Transverse colon (tissue), 4 donors: Measurements from ENCODE around the gene NYNRIN.

Experiments
- CTCF ChIP-seq, 5 experiments: fragments of 200-600 bp in 3 of 5; fragments of 450-650 bp in 2 of 5; sonication (generic) in 3 of 5; IDR thresholded peaks; 1 replicate in 2 of 5; 2 replicates in 3 of 5; pipeline ENCODE4 v1.5.1; 2016 to 2017; ENCODE audit warnings: antibody characterized with exemption in 5 of 5, inconsistent platforms in 3 of 5, mild to moderate bottlenecking in 2 of 5, moderate library complexity in 1 of 5
- POLR2A ChIP-seq: fragments of 450-650 bp; IDR thresholded peaks from one replicate; pipeline ENCODE4 v1.6.1; 2016; ENCODE audit warnings: antibody characterized with exemption, mild to moderate bottlenecking, moderate library complexity
- POLR2AphosphoS5 ChIP-seq, 3 donors: sonication (generic); formaldehyde crosslinking; IDR thresholded peaks; one replicate each; pipeline ENCODE4 v1.6.1; 2016; ENCODE audit warnings: antibody characterized with exemption in 3 of 3

- TF ChIP-seq CTCF (IDR thresholded peaks at IDR 0.05): no peak
- no peak for TF ChIP-seq POLR2A
- no peak for TF ChIP-seq POLR2AphosphoS5 (IDR thresholded peaks at IDR 0.05)
Measured at GRCh38 chr14:24415421-24416253, 16.8 kb downstream of the NYNRIN start.
